ENCODE results near the gene GMPS. TPM values are rescaled to one million over a fixed set of nuclear protein-coding genes. Genes with fewer than 3 reads are reported as not detected.

Gene GMPS
- polyA plus RNA-seq, 1 of the 3 experiments (the other 2 are of a cell fraction), result 13.4 TPM

GRCh38 chr3:155956508-155957411, 86.3 kb downstream of the GMPS start:
- Histone ChIP-seq H2AFZ (ENCODE audit: low read depth) (no peak overlapping the region), H3K27ac (ENCODE audit: low read depth in 2 of 2, low read length in 1 of 2) (no peak overlapping the region), H3F3A (replicated peaks; ENCODE audit: insufficient read depth) (no peaks in the 10 kb centered on the region), H4K20me1 (ENCODE audit: insufficient read depth) (no peaks in the 10 kb centered on the region), H3K9ac (no peak overlapping the region), H3K4me3 (ENCODE audit: low read depth in 2 of 2, low read length in 1 of 2) (no peak overlapping the region), H3K4me1 (ENCODE audit: control insufficient read depth in 1 of 2, insufficient read depth in 2 of 2, low read depth in 1 of 2, low read length in 1 of 2) (no peaks in the 10 kb centered on the region), H3K79me2 (ENCODE audit: insufficient read depth) (no peaks in the 10 kb centered on the region), H3K9me3 (no peaks in the 10 kb centered on the region), H3K4me2 (no peak overlapping the region), H3K36me3 (replicated peaks in 1 of 2; ENCODE audit: control insufficient read depth in 1 of 2, insufficient read depth in 2 of 2, low read length in 1 of 2) (no peaks in the 10 kb centered on the region), H3K27me3 (ENCODE audit: insufficient read depth) (no peaks in the 10 kb centered on the region), H3K9me2 (no peaks in the 10 kb centered on the region)
- TF ChIP-seq MAX (IDR thresholded peaks at IDR 0.05; ENCODE audit: low read depth) (no peak), SMC3 (IDR thresholded peaks at IDR 0.05; ENCODE audit: low read depth, low read length) (no peak), GATA2 (CRISPR knock-in tag; IDR thresholded peaks at IDR 0.05) (no peak), RAD21 (IDR thresholded peaks at IDR 0.05; ENCODE audit: low read length) (no peak), USF2 (IDR thresholded peaks at IDR 0.05; ENCODE audit: borderline replicate concordance, low read depth, low read length) (no peak), TEAD4 (IDR thresholded peaks at IDR 0.05; ENCODE audit: borderline replicate concordance, insufficient read depth) (no peak), ZBTB33 (IDR thresholded peaks at IDR 0.05; ENCODE audit: borderline replicate concordance, low read depth) (no peak), RCOR1 (IDR thresholded peaks at IDR 0.05; ENCODE audit: low read length) (no peak), FOXM1 (IDR thresholded peaks at IDR 0.05; ENCODE audit: low read depth) (no peak)
- TF ChIP-seq, protein P1, sequence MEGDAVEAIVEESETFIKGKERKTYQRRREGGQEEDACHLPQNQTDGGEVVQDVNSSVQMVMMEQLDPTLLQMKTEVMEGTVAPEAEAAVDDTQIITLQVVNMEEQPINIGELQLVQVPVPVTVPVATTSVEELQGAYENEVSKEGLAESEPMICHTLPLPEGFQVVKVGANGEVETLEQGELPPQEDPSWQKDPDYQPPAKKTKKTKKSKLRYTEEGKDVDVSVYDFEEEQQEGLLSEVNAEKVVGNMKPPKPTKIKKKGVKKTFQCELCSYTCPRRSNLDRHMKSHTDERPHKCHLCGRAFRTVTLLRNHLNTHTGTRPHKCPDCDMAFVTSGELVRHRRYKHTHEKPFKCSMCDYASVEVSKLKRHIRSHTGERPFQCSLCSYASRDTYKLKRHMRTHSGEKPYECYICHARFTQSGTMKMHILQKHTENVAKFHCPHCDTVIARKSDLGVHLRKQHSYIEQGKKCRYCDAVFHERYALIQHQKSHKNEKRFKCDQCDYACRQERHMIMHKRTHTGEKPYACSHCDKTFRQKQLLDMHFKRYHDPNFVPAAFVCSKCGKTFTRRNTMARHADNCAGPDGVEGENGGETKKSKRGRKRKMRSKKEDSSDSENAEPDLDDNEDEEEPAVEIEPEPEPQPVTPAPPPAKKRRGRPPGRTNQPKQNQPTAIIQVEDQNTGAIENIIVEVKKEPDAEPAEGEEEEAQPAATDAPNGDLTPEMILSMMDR (IDR thresholded peaks at IDR 0.05), result no peak
- no peak for DNase-seq
- ChIA-PET POLR2A (no interaction called here), CTCF (no interaction called here)
- 92% methylated on average over 4 of the region's 4 CpGs for WGBS (ENCODE audit: low lambda C conversion rate)

GRCh38 chr3:155957412-155957880, 87.0 kb downstream of the GMPS start:
- H3K9me3 ChIP-seq, result no peaks in the 10 kb centered on the region
- no peak overlapping the region for H3K9ac ChIP-seq
- H4K20me1 ChIP-seq (ENCODE audit: insufficient read depth), result no peaks in the 10 kb centered on the region
- no peak for DNase-seq
- CTCF ChIA-PET, result no interaction called here
- no peaks in the 10 kb centered on the region for H3K27me3 ChIP-seq (ENCODE audit: insufficient read depth)
- no peaks in the 10 kb centered on the region for H3K36me3 ChIP-seq (replicated peaks in 1 of 2; ENCODE audit: control insufficient read depth in 1 of 2, insufficient read depth in 2 of 2, low read length in 1 of 2)
- H3K27ac ChIP-seq (ENCODE audit: low read depth in 2 of 2, low read length in 1 of 2), result no peak overlapping the region
- no peak overlapping the region for H3K4me2 ChIP-seq
- WGBS (ENCODE audit: low lambda C conversion rate), result 94% methylated on average over 3 of the region's 3 CpGs
- H3K4me1 ChIP-seq (ENCODE audit: control insufficient read depth in 1 of 2, insufficient read depth in 2 of 2, low read depth in 1 of 2, low read length in 1 of 2), result no peaks in the 10 kb centered on the region; a peak in 1 of 4 replicates
- no peak overlapping the region for H3K4me3 ChIP-seq (ENCODE audit: low read depth in 2 of 2, low read length in 1 of 2)
- H3F3A ChIP-seq (replicated peaks; ENCODE audit: insufficient read depth), result peaks cover 1% of the 10 kb centered on the region
- no peaks in the 10 kb centered on the region for H3K79me2 ChIP-seq (ENCODE audit: insufficient read depth)
- no peaks in the 10 kb centered on the region for H3K9me2 ChIP-seq
- TF ChIP-seq NRF1 (IDR thresholded peaks at IDR 0.05; ENCODE audit: low read depth, low read length) (no peak), YY1 (IDR thresholded peaks at IDR 0.05; ENCODE audit: low read depth) (no peak), USF2 (IDR thresholded peaks at IDR 0.05; ENCODE audit: borderline replicate concordance, low read depth, low read length) (no peak), RAD21 (IDR thresholded peaks at IDR 0.05; ENCODE audit: low read length) (no peak), RFX5 (IDR thresholded peaks at IDR 0.05; ENCODE audit: low read length) (no peak), TCF12 (IDR thresholded peaks at IDR 0.05) (no peak), CHD2 (IDR thresholded peaks at IDR 0.05; ENCODE audit: low read length, partially characterized antibody) (no peak), POLR2AphosphoS5 (IDR thresholded peaks at IDR 0.05; ENCODE audit: low read depth, low read length) (no peak), TEAD4 (IDR thresholded peaks at IDR 0.05; ENCODE audit: borderline replicate concordance, insufficient read depth) (no peak)
- no peak overlapping the region for H2AFZ ChIP-seq (ENCODE audit: low read depth)
- POLR2A ChIA-PET, result no interaction called here

Measured in SK-N-SH (cell line).